ENCODE results near the gene RCAN2. TPM values are rescaled to one million over a fixed set of nuclear protein-coding genes. Genes with fewer than 3 reads are reported as not detected.

The RCAN2 gene
- total and polyA plus RNA-seq, 4 experiments from 2014 or later: 0.06 to 0.21 TPM; not detected in 2

- H3K9me3 Mint-ChIP-seq: peaks cover 0 to 4% (median 1%) of the 10 kb centered on the region in 8 donors
- ChIA-PET POLR2A (ENCODE audit: partially characterized antibody) (no interaction called here), CTCF (ENCODE audit: partially characterized antibody) (no interaction called here)
- H3K27me3 ChIP-seq (ENCODE audit: insufficient read depth, low read length): no peaks in the 10 kb centered on the region
- H3K9me3 ChIP-seq (ENCODE audit: control insufficient read depth in 1 of 2, low read length in 2 of 2): no peaks in the 10 kb centered on the region
- no peak overlapping the region for H3K4me3 ChIP-seq (ENCODE audit: low read length in 2 of 2)
- H3K4me3 Mint-ChIP-seq: no peak overlapping the region
- no peak for DNase-seq
- H3K36me3 Mint-ChIP-seq: no peaks in the 10 kb centered on the region
- intact Hi-C loops (cut with micrococcal nuclease): no loop called here
- no peak overlapping the region for H3K27ac Mint-ChIP-seq
- H3K4me1 ChIP-seq (ENCODE audit: insufficient read depth, low read length): no peaks in the 10 kb centered on the region
- peaks cover 0 to 3% of the 10 kb centered on the region in 2 donors for H3K27me3 Mint-ChIP-seq
- no peaks in the 10 kb centered on the region for H3K4me1 Mint-ChIP-seq
- no peaks in the 10 kb centered on the region for H3K36me3 ChIP-seq (ENCODE audit: insufficient read depth, low read length)
- no peak overlapping the region for H3K27ac ChIP-seq (ENCODE audit: low read depth, low read length)
These were observed 286.2 kb downstream of the RCAN2 start for GRCh38 chr6:46204880-46205650.

DNA sequence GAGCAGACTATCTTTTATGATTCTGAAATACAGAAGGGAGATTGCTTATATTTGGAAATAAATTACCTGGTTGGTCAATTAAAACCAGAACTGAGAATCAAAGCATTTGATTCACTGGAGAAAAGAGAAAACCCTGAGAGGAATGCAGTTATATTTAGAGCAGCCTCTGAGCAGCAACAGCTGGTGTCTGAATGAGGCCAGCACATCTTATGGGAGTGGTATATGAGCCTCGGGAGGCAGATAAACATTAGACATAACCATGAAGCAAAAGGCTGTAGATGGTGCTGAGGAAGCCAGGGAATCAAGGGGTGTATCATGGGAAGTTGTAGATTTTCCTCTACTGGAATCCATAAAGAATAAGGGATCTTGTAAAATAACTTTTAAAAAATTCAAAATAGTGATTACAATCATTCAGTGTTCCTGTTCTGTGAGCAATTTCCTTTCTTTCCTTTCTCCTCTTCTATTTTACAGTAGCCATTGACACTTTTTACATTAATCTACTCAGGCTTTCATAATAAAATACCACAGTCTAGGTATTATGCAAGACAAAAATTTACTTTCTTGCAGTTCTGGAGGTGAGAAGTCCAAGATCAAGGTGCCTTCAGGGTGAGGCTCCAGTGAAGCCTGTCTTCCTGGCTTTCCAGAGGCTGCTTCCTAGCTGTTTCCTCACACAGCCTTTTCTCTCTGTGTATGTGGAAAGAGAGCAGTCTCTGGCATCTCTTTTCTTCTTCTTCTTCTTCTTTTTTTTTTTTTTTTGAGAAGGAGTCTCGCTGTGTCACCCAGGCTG is 287.7 kb downstream of the RCAN2 start:
- Histone ChIP-seq H3K27me3 (ENCODE audit: insufficient read depth, low read length) (no peaks in the 10 kb centered on the region), H3K27ac (ENCODE audit: low read depth, low read length) (no peak overlapping the region), H3K9me3 (ENCODE audit: control insufficient read depth in 1 of 2, low read length in 2 of 2) (no peaks in the 10 kb centered on the region), H3K4me3 (ENCODE audit: low read length in 2 of 2) (no peak overlapping the region), H3K4me1 (ENCODE audit: insufficient read depth, low read length) (no peaks in the 10 kb centered on the region), H3K36me3 (ENCODE audit: insufficient read depth, low read length) (no peaks in the 10 kb centered on the region)
- ChIA-PET POLR2A (ENCODE audit: partially characterized antibody) (no interaction called here), CTCF (ENCODE audit: partially characterized antibody) (no interaction called here)
- peaks cover 0 to 3% of the 10 kb centered on the region in 2 donors for H3K27me3 Mint-ChIP-seq
- H3K27ac Mint-ChIP-seq: no peak overlapping the region
- intact Hi-C loops (cut with micrococcal nuclease): no loop called here
- no peaks in the 10 kb centered on the region for H3K36me3 Mint-ChIP-seq
- H3K4me3 Mint-ChIP-seq: no peak overlapping the region
- DNase-seq: no peak
- no peaks in the 10 kb centered on the region for H3K4me1 Mint-ChIP-seq
- peaks cover 0 to 4% (median 0%) of the 10 kb centered on the region in 8 donors for H3K9me3 Mint-ChIP-seq

- ChIA-PET POLR2A (ENCODE audit: partially characterized antibody) (no interaction called here), CTCF (ENCODE audit: partially characterized antibody) (no interaction called here)
- H3K27me3 Mint-ChIP-seq: peaks cover 0 to 5% of the 10 kb centered on the region in 2 donors
- no peak for DNase-seq
- no peak overlapping the region for H3K4me3 Mint-ChIP-seq
- H3K4me1 ChIP-seq (ENCODE audit: insufficient read depth, low read length): no peaks in the 10 kb centered on the region
- no peaks in the 10 kb centered on the region for H3K4me1 Mint-ChIP-seq
- intact Hi-C loops (cut with micrococcal nuclease): no loop called here
- peaks cover 0 to 4% (median 0%) of the 10 kb centered on the region in 8 donors for H3K9me3 Mint-ChIP-seq
- no peaks in the 10 kb centered on the region for H3K27me3 ChIP-seq (ENCODE audit: insufficient read depth, low read length)
- H3K9me3 ChIP-seq (ENCODE audit: control insufficient read depth in 1 of 2, low read length in 2 of 2): no peaks in the 10 kb centered on the region
- no peaks in the 10 kb centered on the region for H3K36me3 ChIP-seq (ENCODE audit: insufficient read depth, low read length)
- H3K27ac ChIP-seq (ENCODE audit: low read depth, low read length): no peak overlapping the region
- no peak overlapping the region for H3K4me3 ChIP-seq (ENCODE audit: low read length in 2 of 2)
- H3K27ac Mint-ChIP-seq: no peak overlapping the region
- H3K36me3 Mint-ChIP-seq: no peaks in the 10 kb centered on the region
These were observed 289.5 kb downstream of the RCAN2 start for GRCh38 chr6:46201702-46202101.

- H3K27me3 ChIP-seq (ENCODE audit: insufficient read depth, low read length): no peaks in the 10 kb centered on the region
- Mint-ChIP-seq H3K4me1 (no peaks in the 10 kb centered on the region), H3K4me3 (no peak overlapping the region), H3K36me3 (no peaks in the 10 kb centered on the region), H3K27me3 (peaks cover 2 to 4% of the 10 kb centered on the region in 2 donors), H3K9me3 (peaks cover 0 to 7% (median 0%) of the 10 kb centered on the region in 8 donors), H3K27ac (no peak overlapping the region)
- no peaks in the 10 kb centered on the region for H3K9me3 ChIP-seq (ENCODE audit: control insufficient read depth in 1 of 2, low read length in 2 of 2)
- ChIA-PET CTCF (ENCODE audit: partially characterized antibody) (no interaction called here), POLR2A (ENCODE audit: partially characterized antibody) (no interaction called here)
- H3K36me3 ChIP-seq (ENCODE audit: insufficient read depth, low read length): no peaks in the 10 kb centered on the region
- no peak for DNase-seq
- H3K4me3 ChIP-seq (ENCODE audit: low read length in 2 of 2): no peak overlapping the region
- H3K4me1 ChIP-seq (ENCODE audit: insufficient read depth, low read length): no peaks in the 10 kb centered on the region
- intact Hi-C loops (cut with micrococcal nuclease): no loop called here
- H3K27ac ChIP-seq (ENCODE audit: low read depth, low read length): no peak overlapping the region
These were observed 291.9 kb downstream of the RCAN2 start for GRCh38 chr6:46199387-46199786.

- POLR2A ChIA-PET (ENCODE audit: partially characterized antibody): no interaction called here
- Mint-ChIP-seq H3K36me3 (no peaks in the 10 kb centered on the region), H3K27ac (no peak overlapping the region), H3K27me3 (peaks cover 3 to 17% of the 10 kb centered on the region in 2 donors), H3K4me3 (no peak overlapping the region), H3K9me3 (peaks cover 0 to 3% (median 0%) of the 10 kb centered on the region in 8 donors), H3K4me1 (no peaks in the 10 kb centered on the region)
- H3K36me3 ChIP-seq (ENCODE audit: insufficient read depth, low read length): no peaks in the 10 kb centered on the region
- no peaks in the 10 kb centered on the region for H3K27me3 ChIP-seq (ENCODE audit: insufficient read depth, low read length)
- intact Hi-C loops (cut with micrococcal nuclease): no loop called here
- H3K4me3 ChIP-seq (ENCODE audit: low read length in 2 of 2): no peak overlapping the region
- no peaks in the 10 kb centered on the region for H3K9me3 ChIP-seq (ENCODE audit: control insufficient read depth in 1 of 2, low read length in 2 of 2)
- CTCF ChIA-PET (ENCODE audit: partially characterized antibody): no interaction called here
- no peak overlapping the region for H3K27ac ChIP-seq (ENCODE audit: low read depth, low read length)
- no peaks in the 10 kb centered on the region for H3K4me1 ChIP-seq (ENCODE audit: insufficient read depth, low read length)
- DNase-seq: no peak
These were observed 299.3 kb downstream of the RCAN2 start for GRCh38 chr6:46191961-46192360.

DNA sequence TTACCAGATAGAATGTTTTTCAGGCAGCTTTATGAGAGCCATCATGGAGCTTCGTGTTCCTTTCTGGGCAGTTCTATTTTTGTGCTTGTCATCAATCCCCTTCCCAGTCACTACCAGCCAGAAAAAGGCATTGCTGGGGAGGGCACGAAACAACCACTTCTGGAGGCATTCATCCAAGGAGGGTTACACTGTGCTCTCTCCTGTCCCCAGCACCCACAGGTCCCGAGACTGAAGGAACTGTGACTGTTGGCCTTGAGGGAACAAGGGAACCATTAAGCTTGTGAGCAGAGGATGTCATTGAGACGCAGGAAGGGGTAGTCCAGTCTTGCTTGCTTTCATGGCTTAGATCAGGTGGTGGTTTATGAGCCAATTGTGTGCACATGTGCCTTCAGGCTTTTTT is 300.4 kb downstream of the RCAN2 start:
- Mint-ChIP-seq H3K27me3 (peaks cover 3 to 15% of the 10 kb centered on the region in 2 donors), H3K9me3 (no peaks in the 10 kb centered on the region), H3K4me3 (no peak overlapping the region), H3K27ac (no peak overlapping the region), H3K36me3 (no peaks in the 10 kb centered on the region), H3K4me1 (no peaks in the 10 kb centered on the region)
- DNase-seq: no peak
- Histone ChIP-seq H3K36me3 (ENCODE audit: insufficient read depth, low read length) (no peaks in the 10 kb centered on the region), H3K4me1 (ENCODE audit: insufficient read depth, low read length) (no peaks in the 10 kb centered on the region), H3K4me3 (ENCODE audit: low read length in 2 of 2) (no peak overlapping the region), H3K27me3 (ENCODE audit: insufficient read depth, low read length) (no peaks in the 10 kb centered on the region), H3K9me3 (ENCODE audit: control insufficient read depth in 1 of 2, low read length in 2 of 2) (no peaks in the 10 kb centered on the region), H3K27ac (ENCODE audit: low read depth, low read length) (no peak overlapping the region)
- ChIA-PET POLR2A (ENCODE audit: partially characterized antibody) (no interaction called here), CTCF (ENCODE audit: partially characterized antibody) (interaction anchor here (0.7 kb wide), 1 partner anchor 15 kb away, joined by 5 read pairs; no protein-coding TSS in a partner anchor)
- intact Hi-C loops (cut with micrococcal nuclease): no loop called here

GRCh38 chr6:46189726-46190125 is 301.5 kb downstream of the RCAN2 start:
- H3K27ac Mint-ChIP-seq: no peak overlapping the region
- Histone ChIP-seq H3K36me3 (ENCODE audit: insufficient read depth, low read length) (no peaks in the 10 kb centered on the region), H3K27ac (ENCODE audit: low read depth, low read length) (no peak overlapping the region), H3K4me1 (ENCODE audit: insufficient read depth, low read length) (no peaks in the 10 kb centered on the region), H3K9me3 (ENCODE audit: control insufficient read depth in 1 of 2, low read length in 2 of 2) (no peaks in the 10 kb centered on the region), H3K27me3 (ENCODE audit: insufficient read depth, low read length) (no peaks in the 10 kb centered on the region), H3K4me3 (ENCODE audit: low read length in 2 of 2) (no peak overlapping the region)
- no peak for DNase-seq
- H3K27me3 Mint-ChIP-seq: peaks cover 5 to 23% of the 10 kb centered on the region in 2 donors
- no peak overlapping the region for H3K4me3 Mint-ChIP-seq
- intact Hi-C loops (cut with micrococcal nuclease): no loop called here
- no peaks in the 10 kb centered on the region for H3K4me1 Mint-ChIP-seq
- POLR2A ChIA-PET (ENCODE audit: partially characterized antibody): no interaction called here
- H3K36me3 Mint-ChIP-seq: no peaks in the 10 kb centered on the region
- no peaks in the 10 kb centered on the region for H3K9me3 Mint-ChIP-seq
- CTCF ChIA-PET (ENCODE audit: partially characterized antibody): no interaction called here

Measured in CD4-positive, alpha-beta memory T cell (primary cell).